ENCODE data around the gene MRTFA. TPM values are rescaled to one million over a fixed set of nuclear protein-coding genes. Genes with fewer than 3 reads are reported as not detected.
"Not testable (repeated sequence)": the region's sequence is repeated elsewhere in the genome, so short reads cannot be mapped to it uniquely, and the experiment has no call there.

The MRTFA gene
- total RNA-seq, 1 donor from 2014 or later = 19.2 TPM

DNA sequence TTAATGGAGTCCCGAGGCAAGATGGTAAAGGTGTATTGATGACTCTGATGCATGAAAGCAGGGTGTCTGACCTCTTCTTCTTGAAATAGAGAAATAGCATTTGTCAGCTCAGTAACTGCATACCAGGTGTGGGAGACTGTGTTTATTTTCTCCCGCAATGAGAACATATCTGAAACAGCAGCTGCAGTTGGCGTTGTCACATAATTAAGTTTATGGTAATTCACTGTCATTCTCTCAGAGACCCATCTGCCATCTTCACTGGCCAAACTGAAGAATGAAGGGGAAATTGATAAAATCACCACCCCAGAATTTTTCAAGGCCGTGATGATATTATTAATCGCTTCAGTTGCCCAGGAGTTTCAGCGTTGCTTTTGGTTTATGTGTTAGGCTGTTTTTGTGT, 22.6 kb upstream of the MRTFA start:
- no peak for DNase-seq
- Histone ChIP-seq H3K27me3 (ENCODE audit: low read depth) (no peaks in the 10 kb centered on the region), H3K36me3 (no peaks in the 10 kb centered on the region), H3K9me3 (replicated peaks) (no peaks in the 10 kb centered on the region), H3K4me1 (peaks cover 13% of the 10 kb centered on the region), H3K4me3 (no peak overlapping the region), H3K27ac (replicated peaks) (no peak overlapping the region)
- TF ChIP-seq, protein P1, sequence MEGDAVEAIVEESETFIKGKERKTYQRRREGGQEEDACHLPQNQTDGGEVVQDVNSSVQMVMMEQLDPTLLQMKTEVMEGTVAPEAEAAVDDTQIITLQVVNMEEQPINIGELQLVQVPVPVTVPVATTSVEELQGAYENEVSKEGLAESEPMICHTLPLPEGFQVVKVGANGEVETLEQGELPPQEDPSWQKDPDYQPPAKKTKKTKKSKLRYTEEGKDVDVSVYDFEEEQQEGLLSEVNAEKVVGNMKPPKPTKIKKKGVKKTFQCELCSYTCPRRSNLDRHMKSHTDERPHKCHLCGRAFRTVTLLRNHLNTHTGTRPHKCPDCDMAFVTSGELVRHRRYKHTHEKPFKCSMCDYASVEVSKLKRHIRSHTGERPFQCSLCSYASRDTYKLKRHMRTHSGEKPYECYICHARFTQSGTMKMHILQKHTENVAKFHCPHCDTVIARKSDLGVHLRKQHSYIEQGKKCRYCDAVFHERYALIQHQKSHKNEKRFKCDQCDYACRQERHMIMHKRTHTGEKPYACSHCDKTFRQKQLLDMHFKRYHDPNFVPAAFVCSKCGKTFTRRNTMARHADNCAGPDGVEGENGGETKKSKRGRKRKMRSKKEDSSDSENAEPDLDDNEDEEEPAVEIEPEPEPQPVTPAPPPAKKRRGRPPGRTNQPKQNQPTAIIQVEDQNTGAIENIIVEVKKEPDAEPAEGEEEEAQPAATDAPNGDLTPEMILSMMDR (IDR thresholded peaks at IDR 0.05; ENCODE audit: borderline replicate concordance) = no peak
- intact Hi-C loops (cut with micrococcal nuclease) = no loop called here

DNA sequence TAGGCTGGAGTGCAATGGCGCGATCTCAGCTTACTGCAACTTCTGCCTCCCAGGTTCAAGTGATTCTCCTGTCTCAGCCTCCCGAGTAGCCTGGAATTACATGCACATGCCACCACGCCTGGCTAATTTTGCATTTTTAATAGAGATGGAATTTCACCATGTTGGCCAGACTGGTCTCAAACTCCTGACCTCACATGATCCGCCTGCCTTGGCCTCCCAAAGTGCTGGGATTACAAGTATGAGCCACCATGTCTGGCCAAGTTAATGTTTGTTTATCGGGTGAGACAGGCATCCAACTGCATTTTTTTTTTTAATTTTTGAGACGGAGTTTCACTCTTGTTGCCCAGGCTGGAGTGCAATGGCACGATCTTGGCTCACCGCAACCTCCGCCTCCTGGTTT, 20.1 kb upstream of the MRTFA start:
- DNase-seq; H3K27ac ChIP-seq (replicated peaks); H3K27me3 ChIP-seq (ENCODE audit: low read depth); H3K4me3 ChIP-seq; H3K9me3 ChIP-seq (replicated peaks); H3K36me3 ChIP-seq; intact Hi-C loops (cut with micrococcal nuclease): not testable (repeated sequence)
- peaks cover 36% of the 10 kb centered on the region for H3K4me1 ChIP-seq

DNA sequence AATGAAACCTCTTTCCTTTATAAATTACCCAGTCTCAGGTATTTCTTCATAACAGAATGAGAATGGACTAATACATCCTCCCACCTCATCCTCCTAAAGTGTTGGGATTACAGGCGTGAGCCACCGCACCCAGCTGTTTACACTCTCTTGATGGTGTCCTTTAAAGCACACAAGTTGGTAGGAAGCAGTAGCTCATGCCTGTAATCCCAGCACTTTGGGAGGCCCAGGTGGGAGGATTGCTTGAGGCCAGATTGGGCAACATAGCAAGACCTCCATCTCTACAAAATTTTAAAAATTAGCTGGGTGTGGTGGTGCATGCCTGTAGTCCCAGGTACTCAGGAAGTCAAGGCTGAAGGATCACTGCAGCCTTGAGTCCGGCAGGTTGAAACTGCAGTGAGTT, 19.4 kb upstream of the MRTFA start:
- H3K36me3 ChIP-seq; H3K4me3 ChIP-seq; H3K27me3 ChIP-seq (ENCODE audit: low read depth); DNase-seq; intact Hi-C loops (cut with micrococcal nuclease); H3K27ac ChIP-seq (replicated peaks); H3K9me3 ChIP-seq (replicated peaks): not testable (repeated sequence)
- H3K4me1 ChIP-seq = peaks cover 43% of the 10 kb centered on the region

DNA sequence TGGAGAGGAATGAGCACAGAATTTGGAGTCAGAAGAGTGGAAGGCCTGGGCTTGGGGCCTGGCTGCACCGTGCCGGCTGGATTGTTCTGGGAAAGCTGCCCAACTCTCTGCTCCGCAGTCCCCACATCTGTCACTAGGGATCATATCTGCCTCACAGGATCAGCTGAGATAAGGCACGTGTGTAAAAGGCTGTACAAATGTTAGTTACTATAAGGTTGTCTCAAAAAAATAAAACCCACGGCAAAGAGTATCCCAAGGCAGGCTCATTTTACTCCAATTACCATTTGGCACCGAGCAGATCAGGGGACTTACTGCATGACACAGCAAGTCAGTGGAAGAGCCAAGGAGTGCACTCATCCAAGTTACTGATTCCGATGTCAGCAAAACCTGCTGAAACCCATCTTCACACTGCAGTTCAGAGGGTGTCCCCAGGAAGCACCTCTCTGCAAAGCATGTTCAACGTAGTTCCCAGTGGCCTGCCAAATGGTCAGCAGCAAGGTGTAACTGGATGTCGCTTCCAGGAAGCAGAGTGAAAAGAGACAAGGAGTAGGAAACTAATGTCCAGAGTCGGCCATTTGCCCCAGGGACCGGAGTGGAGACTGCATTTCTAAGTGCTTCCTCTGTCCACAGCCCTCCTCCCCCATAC, 18.1 kb upstream of the MRTFA start:
- H3K4me3 ChIP-seq = peak overlapping the region; percentile 0

DNA sequence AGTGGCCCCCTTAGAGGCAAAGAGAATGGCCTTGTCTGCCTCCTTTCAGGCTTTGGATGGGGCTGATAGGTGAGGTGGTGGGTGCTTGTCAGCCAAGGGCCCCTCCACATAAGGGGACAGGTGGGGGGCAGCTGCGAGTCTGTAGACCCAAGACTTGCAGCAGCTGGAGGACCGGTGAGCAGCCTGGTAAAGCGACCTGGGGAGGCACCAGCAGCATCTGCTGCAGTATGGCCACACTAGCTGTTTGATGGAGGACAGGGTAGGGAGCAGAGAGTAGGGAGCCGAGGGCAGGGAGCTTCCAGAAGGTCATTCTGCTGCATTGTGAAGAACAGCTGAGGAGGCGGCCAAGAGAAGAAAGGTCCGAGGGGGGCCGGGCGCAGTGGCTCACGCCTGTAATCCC, 16.8 kb upstream of the MRTFA start:
- intact Hi-C loops (cut with micrococcal nuclease) = no loop called here
- Histone ChIP-seq H3K27ac (replicated peaks) (peak overlapping the region; percentile 97), H3K4me3 (no peak overlapping the region), H3K4me1 (peaks cover 44% of the 10 kb centered on the region), H3K27me3 (ENCODE audit: low read depth) (no peaks in the 10 kb centered on the region), H3K9me3 (replicated peaks) (no peaks in the 10 kb centered on the region), H3K36me3 (no peaks in the 10 kb centered on the region)
- TF ChIP-seq, protein P1 (IDR thresholded peaks at IDR 0.05; ENCODE audit: borderline replicate concordance) = no peak
- no peak for DNase-seq

More for the DNA sequence above, 18.1 kb upstream of the MRTFA start:
- peak; percentile 68 for DNase-seq
- peaks cover 44% of the 10 kb centered on the region for H3K4me1 ChIP-seq
- TF ChIP-seq, protein P1 (IDR thresholded peaks at IDR 0.05; ENCODE audit: borderline replicate concordance) = peak; percentile 55
- no peaks in the 10 kb centered on the region for H3K9me3 ChIP-seq (replicated peaks)
- no peaks in the 10 kb centered on the region for H3K36me3 ChIP-seq
- peak overlapping the region; percentile 97 for H3K27ac ChIP-seq (replicated peaks)
- H3K27me3 ChIP-seq (ENCODE audit: low read depth) = no peaks in the 10 kb centered on the region
- intact Hi-C loops (cut with micrococcal nuclease) = no loop called here

DNA sequence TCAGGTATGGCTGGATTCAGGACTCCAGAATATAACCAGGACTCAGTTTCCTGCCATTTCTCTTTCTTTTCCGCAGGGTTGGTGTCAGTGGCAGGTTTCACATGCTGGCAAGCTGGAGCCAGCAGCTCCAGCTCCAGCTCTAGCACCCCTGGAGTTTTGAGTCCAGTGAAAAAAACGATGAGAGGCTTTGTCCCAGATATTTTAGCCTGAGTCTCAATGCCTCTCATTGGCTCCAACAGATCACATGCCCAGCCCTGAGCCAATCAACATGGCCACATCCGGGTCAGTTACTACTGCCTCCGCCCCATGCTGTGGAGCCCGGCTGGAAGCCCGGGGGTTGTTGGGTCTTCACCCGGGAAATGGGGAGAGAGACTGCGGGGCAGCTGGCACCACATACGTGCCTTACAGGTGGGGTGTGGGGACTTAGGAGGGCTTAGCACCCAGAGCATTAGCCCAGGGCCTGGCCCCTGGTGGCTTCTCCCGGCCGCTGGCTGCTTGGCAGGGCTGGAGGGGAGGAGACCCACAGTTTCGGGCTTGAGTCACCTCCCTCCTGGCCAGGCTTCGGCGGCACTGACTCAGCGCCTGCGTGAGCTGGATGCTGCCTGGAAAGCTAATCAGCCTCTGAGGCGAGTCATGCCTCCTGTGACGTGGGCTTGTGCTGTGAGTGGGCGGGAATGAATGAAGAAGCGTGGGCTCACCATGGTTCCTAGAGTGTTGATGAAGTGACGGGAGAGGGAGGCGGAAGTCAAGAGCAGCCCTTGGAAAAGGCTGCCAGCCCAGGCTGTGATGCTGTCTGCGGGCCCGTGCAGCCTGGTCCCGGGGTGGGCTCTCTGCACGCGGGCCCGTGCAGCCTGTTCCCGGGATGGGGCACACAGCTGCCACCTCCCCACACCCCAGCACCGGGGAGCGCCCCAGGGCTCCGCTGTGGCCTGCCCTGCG, 15.3 kb upstream of the MRTFA start:
- Histone ChIP-seq H3K27me3 (ENCODE audit: low read depth) (no peaks in the 10 kb centered on the region), H3K27ac (replicated peaks) (peak overlapping the region; percentile 97), H3K4me1 (peaks cover 44% of the 10 kb centered on the region), H3K4me3 (peak overlapping the region; percentile 72), H3K9me3 (replicated peaks) (no peaks in the 10 kb centered on the region), H3K36me3 (no peaks in the 10 kb centered on the region)
- TF ChIP-seq, protein P1 (IDR thresholded peaks at IDR 0.05; ENCODE audit: borderline replicate concordance) = no peak
- DNase-seq = peak; percentile 93
- intact Hi-C loops (cut with micrococcal nuclease) = no loop called here

Data from left ventricle myocardium inferior (tissue), 1 donor.